Gastrocnemius medialis (tissue), 4 donors: ENCODE data around the gene BRWD1.

Experiments
- CTCF ChIP-seq, 5 experiments: fragments of 450-650 bp in 3 of 5; fragments of 200-600 bp in 2 of 5; sonication (generic) in 2 of 5; IDR thresholded peaks in 4 of 5; conservative IDR thresholded peaks in 1 of 5; 1 replicate in 4 of 5; 2 replicates in 1 of 5; pipeline ENCODE4 v1.5.1; 2016 to 2019; ENCODE audit warnings: antibody characterized with exemption in 5 of 5, mild to moderate bottlenecking in 3 of 5, moderate library complexity in 3 of 5
- POLR2A ChIP-seq, 2 donors: fragments of 450-650 bp; IDR thresholded peaks; one replicate each; pipeline ENCODE4 v1.6.1; 2017; ENCODE audit warnings: antibody characterized with exemption in 2 of 2, mild to moderate bottlenecking in 2 of 2, moderate library complexity in 2 of 2

DNA sequence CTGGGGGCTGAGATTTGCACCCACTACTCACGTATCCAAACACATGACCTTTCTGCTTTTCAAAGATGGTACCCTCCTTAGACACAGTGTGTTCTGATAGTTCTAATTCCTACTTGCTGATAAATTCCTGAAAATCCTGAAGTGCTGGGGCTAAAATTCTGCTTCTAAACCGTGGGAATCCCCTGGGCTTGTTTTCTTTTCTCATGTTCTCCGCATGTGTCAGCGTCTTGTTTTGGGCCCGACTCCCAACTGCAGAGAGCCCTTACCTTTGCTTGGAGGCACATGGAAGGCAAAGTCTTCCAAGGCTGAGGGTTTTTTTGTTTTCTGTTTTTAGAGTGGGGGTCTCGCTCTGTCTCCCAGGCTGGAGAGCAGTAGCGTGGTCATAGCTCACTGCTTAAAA lies 157.4 kb downstream of the BRWD1 start:
- TF ChIP-seq CTCF (IDR thresholded peaks at IDR 0.05 in 4 of 5, conservative IDR thresholded peaks at IDR 0.05 in 1 of 5) (no peak), POLR2A (IDR thresholded peaks at IDR 0.05) (no peak)
